ENCODE results near the gene KLK1.

DNA sequence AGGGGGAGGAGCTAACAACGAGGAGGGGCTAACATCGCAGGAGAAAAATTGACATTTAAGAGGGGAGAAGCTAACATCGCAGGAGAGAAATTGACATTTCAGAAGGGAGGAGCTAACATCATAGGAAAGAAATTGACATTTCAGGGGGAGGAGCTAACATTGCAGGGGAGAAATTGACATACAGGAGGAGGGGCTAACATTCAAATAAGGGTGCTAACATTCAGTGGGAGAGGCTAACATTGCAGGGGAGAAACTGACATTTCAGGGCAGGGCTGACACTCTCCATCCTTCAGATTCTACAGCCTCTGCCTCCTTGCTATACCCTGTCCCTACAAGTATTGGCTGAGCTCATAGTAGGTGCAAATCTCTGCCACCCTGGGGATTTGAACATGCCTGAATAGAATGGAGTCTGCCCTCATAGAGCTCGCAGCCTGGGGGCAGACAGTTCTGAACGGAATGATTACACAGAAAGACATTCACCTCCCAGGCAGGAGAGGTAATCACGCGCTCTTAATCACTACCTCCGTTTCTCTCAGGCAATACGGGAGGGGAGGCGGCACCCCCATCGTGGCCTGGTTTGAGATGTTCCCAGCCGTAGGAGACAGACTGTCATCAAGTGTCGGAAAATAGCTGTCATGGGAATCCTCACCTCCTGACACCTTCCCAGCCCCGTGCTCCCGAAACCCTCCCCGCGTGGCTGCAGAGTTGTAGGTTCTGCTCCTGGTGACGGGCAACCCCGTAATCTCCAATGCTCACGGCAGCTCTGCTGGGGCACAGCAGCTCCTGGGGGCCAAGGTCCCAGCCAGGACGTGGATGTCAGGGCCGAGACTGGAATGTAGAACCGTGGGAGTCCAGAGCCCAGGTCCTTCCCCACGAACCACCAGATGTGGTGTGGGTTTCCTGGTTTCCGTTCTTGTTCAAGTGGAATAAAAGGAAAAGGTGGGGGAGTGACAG lies 43.8 kb downstream of the KLK1 start:
- TF ChIP-seq, protein P1, sequence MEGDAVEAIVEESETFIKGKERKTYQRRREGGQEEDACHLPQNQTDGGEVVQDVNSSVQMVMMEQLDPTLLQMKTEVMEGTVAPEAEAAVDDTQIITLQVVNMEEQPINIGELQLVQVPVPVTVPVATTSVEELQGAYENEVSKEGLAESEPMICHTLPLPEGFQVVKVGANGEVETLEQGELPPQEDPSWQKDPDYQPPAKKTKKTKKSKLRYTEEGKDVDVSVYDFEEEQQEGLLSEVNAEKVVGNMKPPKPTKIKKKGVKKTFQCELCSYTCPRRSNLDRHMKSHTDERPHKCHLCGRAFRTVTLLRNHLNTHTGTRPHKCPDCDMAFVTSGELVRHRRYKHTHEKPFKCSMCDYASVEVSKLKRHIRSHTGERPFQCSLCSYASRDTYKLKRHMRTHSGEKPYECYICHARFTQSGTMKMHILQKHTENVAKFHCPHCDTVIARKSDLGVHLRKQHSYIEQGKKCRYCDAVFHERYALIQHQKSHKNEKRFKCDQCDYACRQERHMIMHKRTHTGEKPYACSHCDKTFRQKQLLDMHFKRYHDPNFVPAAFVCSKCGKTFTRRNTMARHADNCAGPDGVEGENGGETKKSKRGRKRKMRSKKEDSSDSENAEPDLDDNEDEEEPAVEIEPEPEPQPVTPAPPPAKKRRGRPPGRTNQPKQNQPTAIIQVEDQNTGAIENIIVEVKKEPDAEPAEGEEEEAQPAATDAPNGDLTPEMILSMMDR (IDR thresholded peaks at IDR 0.05; ENCODE audit: poor library complexity, severe bottlenecking), result no peak
- TF ChIP-seq EP300 (conservative IDR thresholded peaks at IDR 0.05; ENCODE audit: poor library complexity, severe bottlenecking) (no peak), POLR2AphosphoS5 (IDR thresholded peaks at IDR 0.05) (no peak), MXI1 (conservative IDR thresholded peaks at IDR 0.05; ENCODE audit: poor library complexity, severe bottlenecking) (no peak), RAD21 (conservative IDR thresholded peaks at IDR 0.05) (no peak), TAF1 (IDR thresholded peaks at IDR 0.05; ENCODE audit: low read depth) (no peak), EZH2 (IDR thresholded peaks at IDR 0.05; ENCODE audit: borderline replicate concordance, insufficient read depth, low read length, poor library complexity, severe bottlenecking) (no peak)
- TF ChIP-seq, protein P2, sequence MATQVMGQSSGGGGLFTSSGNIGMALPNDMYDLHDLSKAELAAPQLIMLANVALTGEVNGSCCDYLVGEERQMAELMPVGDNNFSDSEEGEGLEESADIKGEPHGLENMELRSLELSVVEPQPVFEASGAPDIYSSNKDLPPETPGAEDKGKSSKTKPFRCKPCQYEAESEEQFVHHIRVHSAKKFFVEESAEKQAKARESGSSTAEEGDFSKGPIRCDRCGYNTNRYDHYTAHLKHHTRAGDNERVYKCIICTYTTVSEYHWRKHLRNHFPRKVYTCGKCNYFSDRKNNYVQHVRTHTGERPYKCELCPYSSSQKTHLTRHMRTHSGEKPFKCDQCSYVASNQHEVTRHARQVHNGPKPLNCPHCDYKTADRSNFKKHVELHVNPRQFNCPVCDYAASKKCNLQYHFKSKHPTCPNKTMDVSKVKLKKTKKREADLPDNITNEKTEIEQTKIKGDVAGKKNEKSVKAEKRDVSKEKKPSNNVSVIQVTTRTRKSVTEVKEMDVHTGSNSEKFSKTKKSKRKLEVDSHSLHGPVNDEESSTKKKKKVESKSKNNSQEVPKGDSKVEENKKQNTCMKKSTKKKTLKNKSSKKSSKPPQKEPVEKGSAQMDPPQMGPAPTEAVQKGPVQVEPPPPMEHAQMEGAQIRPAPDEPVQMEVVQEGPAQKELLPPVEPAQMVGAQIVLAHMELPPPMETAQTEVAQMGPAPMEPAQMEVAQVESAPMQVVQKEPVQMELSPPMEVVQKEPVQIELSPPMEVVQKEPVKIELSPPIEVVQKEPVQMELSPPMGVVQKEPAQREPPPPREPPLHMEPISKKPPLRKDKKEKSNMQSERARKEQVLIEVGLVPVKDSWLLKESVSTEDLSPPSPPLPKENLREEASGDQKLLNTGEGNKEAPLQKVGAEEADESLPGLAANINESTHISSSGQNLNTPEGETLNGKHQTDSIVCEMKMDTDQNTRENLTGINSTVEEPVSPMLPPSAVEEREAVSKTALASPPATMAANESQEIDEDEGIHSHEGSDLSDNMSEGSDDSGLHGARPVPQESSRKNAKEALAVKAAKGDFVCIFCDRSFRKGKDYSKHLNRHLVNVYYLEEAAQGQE (IDR thresholded peaks at IDR 0.05; ENCODE audit: borderline replicate concordance), result no peak

Data from neural cell (in vitro differentiated cells).